Activated CD8-positive, alpha-beta memory T cell treated with anti-CD3 and anti-CD28 coated beads for 1 hour (primary cell): Measurements from ENCODE around the gene XYLT1.

Source experiments
- DNase-seq, 2 donors: peaks; one replicate each; pipeline ENCODE4 v3.0.0-alpha.2; 2020; ENCODE audit warnings: low read depth in 1 of 2; ENCODE audit errors: extremely low read depth in 1 of 2

The XYLT1 gene

DNA sequence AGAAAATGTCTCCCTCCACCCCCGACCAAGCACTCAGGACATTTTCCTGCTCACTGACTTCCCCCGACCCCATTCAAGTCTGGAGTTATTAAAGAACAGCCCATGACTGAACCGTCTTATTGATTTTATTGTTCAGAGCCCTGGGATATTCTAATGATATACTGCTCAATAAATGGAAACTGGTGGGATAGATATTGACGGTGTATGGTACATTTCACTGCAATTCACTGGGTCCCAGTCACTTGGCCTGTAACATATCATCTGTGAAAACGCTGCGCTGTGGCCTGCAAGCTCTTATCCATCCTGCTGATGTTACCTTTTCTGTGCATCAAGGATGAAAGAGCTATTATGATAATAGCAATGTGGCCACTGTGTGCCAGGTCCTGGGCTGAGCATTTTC lies 258.2 kb downstream of the XYLT1 start:
- DNase-seq = no peak

GRCh38 chr16:17211797-17212196 lies 259.0 kb downstream of the XYLT1 start:
- DNase-seq = peak in 1 of 2 donors; percentile 4

DNA sequence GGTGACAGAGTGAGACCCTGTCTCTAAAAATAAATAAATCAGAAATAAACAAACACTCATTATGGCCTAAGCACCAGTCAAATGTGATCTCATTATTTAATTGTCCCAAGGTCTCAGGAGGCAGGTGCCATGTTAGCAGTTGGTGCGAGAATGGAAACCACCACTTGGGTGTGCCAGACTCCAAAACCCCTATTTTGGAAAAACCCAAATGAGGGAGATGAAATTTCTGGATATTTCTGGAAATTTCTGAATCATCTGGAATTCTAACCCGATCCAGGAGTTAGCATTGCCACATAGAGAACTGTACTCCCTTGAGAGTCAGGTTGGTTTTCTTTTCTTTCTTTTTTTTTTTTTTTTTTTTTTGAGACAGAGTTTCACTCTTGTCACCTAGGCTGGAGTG lies 264.0 kb downstream of the XYLT1 start:
- no peak for DNase-seq

DNA sequence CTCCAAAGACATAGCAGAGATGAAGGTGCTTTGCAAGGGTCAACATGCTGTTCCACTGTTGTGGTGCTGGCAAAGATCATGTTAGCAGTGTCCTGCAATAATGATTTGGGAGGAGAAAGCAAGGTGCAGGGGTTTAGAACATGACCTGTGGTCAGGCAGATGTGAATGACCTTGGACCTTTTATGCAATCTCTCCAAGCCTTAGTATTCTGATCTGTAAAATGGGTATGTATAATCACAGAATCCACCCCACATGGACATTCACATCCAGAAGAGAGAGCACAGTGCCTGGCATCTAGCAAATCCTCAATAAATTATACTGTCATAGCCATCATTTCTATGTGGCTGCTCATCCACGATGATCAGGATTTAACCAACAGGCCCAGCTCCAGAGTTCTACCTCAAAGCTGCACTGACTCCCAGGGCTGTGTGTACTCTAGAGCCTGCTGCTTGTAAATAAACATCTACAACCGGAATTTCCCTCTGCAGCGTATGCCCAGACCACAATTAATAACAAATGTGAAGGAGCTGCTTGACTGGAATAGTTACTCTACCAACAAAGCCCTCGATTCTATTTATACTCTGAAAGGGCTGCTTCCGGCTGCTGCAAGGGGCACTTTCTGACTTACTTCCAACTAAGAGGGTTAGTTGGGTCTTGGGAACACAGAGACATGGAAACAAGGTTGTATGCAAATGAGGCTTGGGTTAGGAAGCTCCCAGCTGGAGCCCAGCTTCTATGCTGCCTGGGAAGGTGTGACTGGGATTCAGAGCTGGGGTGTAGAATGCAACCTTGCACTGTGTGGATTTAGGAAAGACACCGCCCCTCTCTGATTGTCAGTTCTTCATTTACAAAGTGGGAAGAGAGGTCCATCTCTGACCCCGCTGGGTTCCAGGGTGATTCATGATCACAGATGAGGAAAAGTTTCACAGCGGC lies 265.2 kb downstream of the XYLT1 start:
- DNase-seq = no peak

DNA sequence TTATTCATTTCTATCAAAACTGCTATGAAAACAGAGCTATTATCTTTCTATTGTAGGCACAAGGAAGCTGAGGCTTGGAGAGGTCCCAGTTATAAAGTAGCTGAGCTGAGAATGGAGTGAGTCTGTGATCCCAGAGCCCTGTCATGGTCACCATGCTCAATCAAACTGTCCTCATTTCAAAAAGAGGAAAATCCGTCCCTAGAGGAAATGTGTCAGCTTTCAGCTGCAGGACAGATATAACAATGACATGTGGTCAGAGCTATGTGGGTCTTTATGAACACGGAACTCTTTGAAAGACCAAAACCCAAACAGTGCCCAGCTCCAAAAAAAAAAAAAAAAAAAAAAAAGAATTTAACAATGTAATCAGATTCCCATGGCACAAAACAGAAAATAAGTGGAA lies 266.1 kb downstream of the XYLT1 start:
- no peak for DNase-seq

GRCh38 chr16:17204206-17204605 lies 266.6 kb downstream of the XYLT1 start:
- no peak for DNase-seq

- no peak for DNase-seq
These were observed 267.3 kb downstream of the XYLT1 start for GRCh38 chr16:17203424-17203823.

DNA sequence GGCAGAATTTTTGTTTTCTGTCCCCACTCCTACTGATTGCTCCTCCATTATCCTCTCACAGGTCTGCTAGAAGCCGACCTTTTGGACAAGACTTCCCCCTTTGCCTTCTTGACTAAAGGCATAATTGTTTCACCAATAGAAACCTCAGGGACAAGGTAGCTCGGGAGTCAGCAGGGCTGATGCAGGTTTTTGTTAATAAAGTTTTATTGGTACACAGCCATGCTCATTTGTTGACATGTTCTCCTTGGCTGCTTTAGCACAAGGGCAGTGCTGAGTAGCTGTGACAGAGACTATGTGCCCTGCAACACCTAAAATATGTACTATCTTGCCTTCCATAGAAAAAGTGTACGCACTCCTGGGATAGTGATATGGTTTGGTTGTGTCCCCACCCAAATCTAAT lies 271.6 kb downstream of the XYLT1 start:
- DNase-seq = no peak

DNA sequence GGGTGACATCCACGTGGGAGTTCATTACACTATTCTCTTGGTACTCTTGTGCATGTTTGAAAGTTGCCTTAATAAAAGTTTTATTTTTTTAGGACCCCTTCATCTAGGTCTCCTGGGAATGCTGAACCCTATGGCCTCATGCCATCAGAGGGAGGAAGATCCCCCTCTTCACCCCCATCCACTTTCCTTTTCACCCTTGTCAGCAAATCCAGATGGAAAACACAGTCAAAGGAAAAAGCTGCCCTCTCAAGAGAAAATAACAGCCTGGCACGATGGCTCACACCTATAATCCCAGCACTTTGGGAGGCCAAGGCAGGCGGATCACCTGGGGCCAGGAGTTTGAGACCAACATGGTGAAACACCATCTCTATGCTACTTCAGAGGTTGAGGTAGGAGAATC lies 274.2 kb downstream of the XYLT1 start:
- DNase-seq = no peak

DNA sequence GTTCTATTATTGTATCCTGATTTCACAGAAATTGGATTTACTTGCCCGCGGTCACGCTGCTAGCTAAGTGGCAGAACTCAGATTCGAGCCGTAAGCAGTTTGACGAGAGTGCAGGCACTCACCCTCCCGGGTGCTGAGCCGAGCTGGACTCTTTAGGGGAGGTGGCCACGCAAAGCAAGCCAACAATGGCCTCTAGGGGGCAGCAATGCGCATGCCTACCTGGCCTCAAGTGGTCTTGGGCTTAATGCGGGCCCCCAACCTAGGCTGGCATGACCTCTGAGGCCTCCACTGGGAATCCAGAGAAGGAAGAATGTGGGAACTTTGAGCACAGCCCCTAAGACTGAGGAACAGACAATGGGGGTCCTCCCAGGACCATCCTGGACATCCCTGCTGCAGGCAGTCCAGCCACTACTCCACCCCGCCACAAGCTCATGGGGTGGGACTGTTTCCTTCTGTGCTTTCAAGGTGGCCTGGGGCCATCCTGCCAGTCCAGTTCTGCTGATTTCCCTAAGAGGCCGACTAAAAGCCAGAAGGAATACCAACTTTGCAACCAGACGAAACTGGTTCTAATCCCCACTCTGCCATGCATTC lies 276.5 kb downstream of the XYLT1 start:
- peak in 1 of 2 donors; percentile 50 for DNase-seq

- DNase-seq = no peak
These were observed 277.1 kb downstream of the XYLT1 start for GRCh38 chr16:17193566-17194100.

DNA sequence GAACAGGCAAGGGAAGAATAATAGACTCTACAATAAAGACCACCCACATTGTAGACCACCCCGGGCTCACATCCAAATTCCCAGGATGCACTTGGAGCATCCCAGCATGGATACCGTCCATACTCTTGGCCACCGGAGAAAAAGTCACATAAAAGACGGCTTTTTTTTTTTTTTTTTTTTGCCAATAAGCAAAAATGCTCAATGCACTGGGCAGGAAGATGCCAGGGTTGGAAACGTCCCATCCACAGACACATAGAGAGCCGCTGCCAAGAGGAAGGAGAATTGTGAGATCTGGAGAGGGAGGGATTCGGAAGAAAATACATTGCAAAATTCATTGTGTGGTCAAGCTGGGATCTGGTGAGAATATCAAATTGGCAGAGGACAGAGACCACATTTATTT lies 286.7 kb downstream of the XYLT1 start:
- no peak for DNase-seq

DNA sequence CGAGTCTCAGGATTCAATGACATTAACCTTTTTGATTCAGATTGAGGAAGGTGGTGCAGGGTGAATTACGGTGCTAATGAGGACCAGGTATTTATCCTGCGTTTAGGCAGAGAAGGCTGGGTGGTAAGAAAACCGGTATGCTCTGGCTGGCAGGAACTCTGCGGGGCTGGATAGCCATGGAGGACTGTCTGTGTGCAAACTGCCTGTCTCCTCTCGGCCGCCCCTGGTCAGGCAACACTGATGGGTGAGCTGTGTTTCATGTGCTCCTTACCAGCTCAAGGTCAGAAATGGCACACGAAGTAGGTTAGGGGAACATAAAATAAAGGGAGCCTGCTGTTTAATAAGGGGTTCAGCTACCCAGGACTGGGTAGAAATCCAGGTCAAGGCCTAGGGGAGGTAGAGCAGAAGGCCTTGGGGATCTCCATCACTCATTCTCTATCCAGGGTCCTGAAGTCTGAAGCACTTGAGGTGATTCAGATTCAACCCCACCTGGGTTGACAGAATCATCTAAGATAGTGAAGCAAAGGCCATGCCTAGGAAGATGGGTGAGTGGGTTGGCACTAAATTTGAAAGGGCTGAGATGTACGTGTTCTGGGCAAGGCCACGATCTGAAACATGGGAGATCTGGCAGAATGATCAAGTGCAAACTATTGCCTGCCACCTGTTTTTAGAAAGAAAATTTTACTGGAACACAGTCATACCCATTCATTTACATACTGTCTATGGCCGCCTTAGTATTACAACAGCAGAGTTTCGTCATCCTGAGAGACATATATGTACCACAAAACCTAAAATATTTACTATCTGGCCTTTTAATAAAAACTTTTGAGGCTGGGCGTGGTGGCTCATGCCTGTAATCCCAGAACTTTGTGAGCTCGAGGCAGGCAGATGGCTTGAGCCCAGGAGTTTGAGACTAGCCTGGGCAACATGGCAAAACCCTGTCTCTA lies 292.5 kb downstream of the XYLT1 start:
- no peak for DNase-seq

- no peak for DNase-seq
These were observed 293.4 kb downstream of the XYLT1 start for GRCh38 chr16:17177242-17177958.

DNA sequence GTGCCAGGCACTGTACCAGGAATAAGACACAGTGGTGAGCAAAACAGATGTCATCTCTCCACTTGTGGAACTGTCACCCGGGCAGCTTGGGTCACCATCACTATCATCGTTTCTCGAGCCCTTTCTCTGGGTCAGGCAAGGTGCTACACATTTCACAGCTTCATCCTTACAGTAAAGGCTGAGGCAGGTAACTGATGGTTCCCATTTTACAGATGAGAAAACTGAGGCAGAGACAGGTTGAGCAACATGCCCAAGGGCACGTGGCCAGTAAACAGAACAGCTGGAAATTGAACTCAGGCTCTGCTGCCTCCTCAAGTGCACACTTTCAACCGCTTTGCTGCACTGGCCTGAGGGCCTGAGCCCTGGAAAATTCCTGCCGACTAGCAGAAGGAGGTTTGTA lies 294.6 kb downstream of the XYLT1 start:
- DNase-seq = no peak

DNA sequence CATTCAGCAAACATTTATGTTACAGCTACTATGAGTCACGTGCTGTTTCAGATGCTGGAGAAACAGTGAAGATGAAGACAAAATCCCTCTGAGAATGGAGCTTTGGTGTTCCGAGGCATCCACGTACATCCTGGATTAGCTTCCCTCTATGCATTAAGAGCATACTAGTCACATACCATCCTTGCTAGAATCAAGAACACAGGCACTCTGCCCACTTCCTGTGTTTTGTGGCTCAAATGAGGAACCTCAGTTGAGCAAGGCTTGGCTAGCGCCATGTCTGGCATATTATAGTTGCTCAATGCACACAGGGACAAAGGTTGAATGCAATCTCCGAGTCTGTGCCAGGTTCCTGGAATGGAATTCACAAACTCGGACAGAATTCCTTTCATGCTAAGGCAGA lies 297.5 kb downstream of the XYLT1 start:
- no peak for DNase-seq

DNA sequence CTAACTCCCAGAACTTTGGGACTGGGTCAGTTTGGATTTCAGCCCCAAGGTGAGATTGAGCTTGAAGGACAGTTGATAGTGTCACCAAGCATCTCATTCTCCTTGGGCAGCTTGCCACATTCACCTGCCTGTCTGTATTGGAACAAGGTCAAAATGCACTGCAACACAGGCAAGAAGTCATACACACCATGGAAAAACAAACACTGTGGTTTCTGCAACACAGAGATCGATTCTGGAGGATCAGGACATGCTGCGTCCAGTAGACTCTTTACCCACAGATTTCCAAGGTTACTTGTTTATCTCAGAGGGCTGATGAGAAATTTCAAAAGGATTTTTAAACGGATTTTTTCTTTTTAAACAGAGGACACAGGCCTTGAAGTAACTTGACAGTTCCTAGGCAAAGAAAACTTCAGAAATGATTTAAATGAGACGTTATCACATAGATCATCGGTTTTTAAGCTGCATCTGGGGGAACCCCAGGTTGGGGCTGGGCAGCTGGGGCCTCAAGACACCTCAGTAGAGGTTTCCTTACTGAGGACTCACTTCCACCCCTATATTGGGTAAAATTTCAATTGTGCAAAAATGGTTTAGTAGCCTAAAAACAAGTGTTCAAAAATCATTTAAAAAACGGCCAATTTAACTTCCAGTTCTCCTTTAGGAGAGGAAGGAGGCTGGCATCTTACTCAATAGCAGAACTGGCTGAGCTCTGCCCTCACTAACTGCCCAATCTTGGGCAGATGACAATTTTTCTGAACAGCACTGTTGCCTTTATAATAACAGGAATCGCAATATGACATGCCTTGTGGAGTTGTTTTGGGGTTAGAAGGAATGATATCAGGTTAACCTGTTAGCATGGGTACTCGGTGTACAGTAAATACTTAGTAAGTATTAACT lies 299.3 kb downstream of the XYLT1 start:
- DNase-seq = no peak

DNA sequence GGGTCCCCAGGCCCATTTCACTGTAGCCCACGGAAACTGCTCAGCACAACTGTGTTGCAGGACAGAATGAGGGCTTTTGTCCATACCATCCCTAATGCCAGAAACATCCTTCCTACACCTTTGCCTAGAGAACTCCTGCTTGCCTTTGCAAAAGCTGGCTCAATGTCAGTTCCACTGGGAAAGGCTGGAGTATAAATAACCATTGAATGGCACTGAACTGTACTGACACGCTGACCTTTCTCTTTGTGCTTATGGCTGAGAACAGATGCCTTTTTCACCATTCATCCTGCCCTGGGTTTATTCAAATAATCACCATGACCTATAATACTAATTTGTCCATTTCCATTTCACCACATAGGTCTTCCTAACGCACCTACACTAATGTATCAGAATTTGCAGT lies 300.3 kb downstream of the XYLT1 start:
- no peak for DNase-seq

GRCh38 chr16:17168181-17168580 lies 302.6 kb downstream of the XYLT1 start:
- no peak for DNase-seq
